Osteoblast (primary cell): Measurements from ENCODE around the gene FAM50B. TPM values are rescaled to one million over a fixed set of nuclear protein-coding genes. Genes with fewer than 3 reads are reported as not detected.
A peak's percentile ranks its signal among the peaks of the same experiment; 100 is the strongest.

Experiments used
- DNase-seq: peaks from one replicate; pipeline ENCODE4 v3.0.0; 2011; ENCODE audit warnings: low spot score, mixed read lengths; ENCODE audit not compliant: insufficient read length; ENCODE audit errors: missing footprints
- H2AFZ ChIP-seq: 2 replicates; pipeline ENCODE4 v1.6.0; 2011; ENCODE audit warnings: mild to moderate bottlenecking, low read length
- H3K27ac ChIP-seq: 2 replicates; pipeline ENCODE4 v1.5.1; 2011; ENCODE audit warnings: mild to moderate bottlenecking, low read depth, low read length, moderate library complexity
- H3K27me3 ChIP-seq: 2 replicates; pipeline ENCODE4 v1.6.0; 2012; ENCODE audit warnings: mild to moderate bottlenecking, control low read depth, inconsistent platforms, low read length, moderate library complexity; ENCODE audit not compliant: insufficient read depth
- H3K36me3 ChIP-seq: 2 replicates; pipeline ENCODE4 v1.5.1; 2011; ENCODE audit warnings: mild to moderate bottlenecking, low read length, control low read depth, moderate library complexity; ENCODE audit not compliant: insufficient read depth
- H3K4me1 ChIP-seq: 2 replicates; pipeline ENCODE4 v1.5.1; 2011; ENCODE audit warnings: mild to moderate bottlenecking, low read length, control low read depth, moderate library complexity; ENCODE audit not compliant: insufficient read depth
- H3K4me2 ChIP-seq: 2 replicates; pipeline ENCODE4 v1.6.0; 2011; ENCODE audit warnings: mild to moderate bottlenecking, low read length; ENCODE audit not compliant: insufficient read depth
- H3K4me3 ChIP-seq: fragments of 200-600 bp; sonication (generic); 3 replicates; pipeline ENCODE4 v1.5.1; 2012; ENCODE audit warnings: mild to moderate bottlenecking, low read length, inconsistent platforms; ENCODE audit not compliant: insufficient read depth
- H3K79me2 ChIP-seq: 2 replicates; pipeline ENCODE4 v1.6.0; 2012; ENCODE audit warnings: mild to moderate bottlenecking, low read length, control low read depth, inconsistent platforms; ENCODE audit not compliant: insufficient read depth
- H3K9me3 ChIP-seq: 2 replicates; pipeline ENCODE4 v1.5.1; 2011; ENCODE audit warnings: low read depth, low read length, control low read depth
- H4K20me1 ChIP-seq: 2 replicates; pipeline ENCODE4 v1.6.0; 2012; ENCODE audit warnings: mild to moderate bottlenecking, low read length, control low read depth; ENCODE audit not compliant: insufficient read depth
- CTCF ChIP-seq: IDR thresholded peaks from 2 replicates; pipeline ENCODE4 v1.5.1; 2011; ENCODE audit warnings: mild to moderate bottlenecking, low read depth, low read length, moderate library complexity; ENCODE audit errors: extremely low read depth
- total RNA-seq: library from RNA; depleted of rRNA; stranded (reverse); fragments of >200 nt; gene quantifications from 2 replicates; pipeline ENCODE4 v1.2.3, GENCODE V29; 2012

FAM50B gene
- total RNA-seq, 1 donor = 8.0 TPM

DNA sequence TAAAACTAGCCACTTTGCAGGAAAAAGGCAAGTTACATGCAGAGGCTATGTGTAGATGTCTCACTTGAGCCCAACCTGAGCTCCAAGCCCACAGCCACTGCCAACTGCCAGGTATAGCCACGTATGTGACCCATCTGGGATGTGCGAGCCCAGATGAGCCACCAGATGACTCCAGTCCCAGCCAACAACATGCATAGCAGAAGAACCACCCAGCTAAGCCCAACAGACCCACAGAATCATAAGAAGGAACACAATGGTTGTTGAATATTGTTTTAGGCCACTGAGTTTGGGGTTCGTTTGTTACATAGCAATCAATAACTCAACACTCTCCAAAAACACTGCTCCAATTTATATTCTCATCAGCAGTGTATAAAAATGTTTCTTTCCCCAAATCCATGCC lies 16.3 kb downstream of the FAM50B start:
- Histone ChIP-seq H4K20me1 (no peaks in the 10 kb centered on the region), H3K27me3 (no peaks in the 10 kb centered on the region), H3K4me2 (no peak overlapping the region), H3K79me2 (no peaks in the 10 kb centered on the region), H2AFZ (no peak overlapping the region), H3K9me3 (no peaks in the 10 kb centered on the region), H3K4me3 (no peak overlapping the region), H3K27ac (no peak overlapping the region), H3K4me1 (peaks cover 19% of the 10 kb centered on the region), H3K36me3 (no peaks in the 10 kb centered on the region)
- no peak for TF ChIP-seq CTCF
- no peak for DNase-seq

DNA sequence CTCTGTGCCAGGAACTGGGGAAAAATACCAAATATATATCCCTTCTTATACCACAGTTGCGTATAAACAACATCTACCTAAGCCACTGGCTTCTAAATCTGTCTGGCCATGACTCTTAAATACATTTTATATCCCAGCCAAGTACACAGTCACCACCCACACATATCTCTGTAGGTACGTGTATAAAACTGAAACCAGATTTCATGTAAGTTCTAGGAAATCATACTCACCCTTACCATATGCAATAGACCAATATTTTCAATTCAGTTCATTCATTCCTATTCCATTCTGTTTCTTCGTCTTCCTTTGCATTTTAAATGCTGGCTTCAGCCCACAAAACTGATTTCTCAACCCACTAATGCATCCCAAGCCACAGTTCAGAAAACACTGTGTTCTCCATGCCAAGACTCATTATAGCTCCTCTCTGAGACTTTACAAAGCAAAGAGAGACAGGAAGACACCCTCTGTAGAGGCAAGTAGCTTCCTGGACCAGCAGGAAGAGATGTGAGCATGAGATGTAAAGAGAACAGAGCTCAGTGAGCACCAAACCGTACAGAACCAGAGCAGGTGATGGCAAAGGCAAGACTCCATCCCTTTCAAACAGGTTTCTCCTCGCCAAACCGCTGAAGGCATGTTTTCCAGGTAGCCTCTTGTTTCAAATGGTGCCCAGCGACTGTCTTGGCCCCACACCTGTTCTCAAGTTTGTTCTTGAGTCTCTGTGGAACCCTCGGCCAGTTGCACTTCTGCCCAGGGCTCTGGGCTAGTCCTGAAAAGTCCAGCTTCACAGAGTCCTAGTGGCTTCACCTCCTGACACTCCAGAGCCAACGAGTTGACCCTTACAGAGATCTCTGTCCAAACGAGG lies 18.7 kb downstream of the FAM50B start:
- TF ChIP-seq CTCF = no peak
- Histone ChIP-seq H3K4me2 (peak overlapping the region; percentile 69), H2AFZ (peak overlapping the region; percentile 71), H3K9me3 (no peaks in the 10 kb centered on the region), H3K4me1 (peaks cover 19% of the 10 kb centered on the region), H4K20me1 (no peaks in the 10 kb centered on the region), H3K79me2 (no peaks in the 10 kb centered on the region), H3K4me3 (peak overlapping the region; percentile 21), H3K27ac (peak overlapping the region; percentile 44), H3K27me3 (no peaks in the 10 kb centered on the region), H3K36me3 (no peaks in the 10 kb centered on the region)
- DNase-seq = peak; percentile 66

- H3K4me3 ChIP-seq = peak overlapping the region; percentile 21
These were observed 19.4 kb downstream of the FAM50B start for GRCh38 chr6:3868544-3868943.

More at GRCh38 chr6:3868544-3868943, 19.4 kb downstream of the FAM50B start:
- Histone ChIP-seq H3K27me3 (no peaks in the 10 kb centered on the region), H3K36me3 (no peaks in the 10 kb centered on the region), H3K27ac (peak overlapping the region; percentile 44), H3K79me2 (no peaks in the 10 kb centered on the region), H2AFZ (peak overlapping the region; percentile 71), H3K4me1 (peaks cover 19% of the 10 kb centered on the region), H3K4me2 (peak overlapping the region; percentile 69), H3K9me3 (no peaks in the 10 kb centered on the region), H4K20me1 (no peaks in the 10 kb centered on the region)
- peak; percentile 64 for DNase-seq
- peak; percentile 5 for TF ChIP-seq CTCF
